GM21515 (cell line): ENCODE results near the gene SH3BP5L.
A peak's percentile ranks its signal among the peaks of the same experiment; 100 is the strongest.
"Not testable (repeated sequence)": the region's sequence is repeated elsewhere in the genome, so short reads cannot be mapped to it uniquely, and the experiment has no call there.

Experiments used
- ATAC-seq: cut with Tn5 transposase; IDR thresholded peaks from one replicate; pipeline ENCODE4 v1.9.1; 2021; ENCODE audit not compliant: unreplicated experiment

The SH3BP5L gene

DNA sequence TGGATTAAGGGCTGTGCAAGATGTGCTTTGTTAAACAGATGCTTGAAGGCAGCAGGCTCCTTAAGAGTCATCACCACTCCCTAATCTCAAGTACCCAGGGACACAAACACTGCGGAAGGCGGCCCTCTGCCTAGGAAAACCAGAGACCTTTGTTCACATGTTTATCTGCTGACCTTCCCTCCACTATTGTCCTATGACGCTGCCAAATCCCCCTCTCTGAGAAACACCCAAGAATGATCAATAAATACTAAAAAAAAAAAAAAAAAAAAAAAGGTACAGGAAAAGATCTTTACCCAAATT is 5.0 kb upstream of the SH3BP5L start:
- not testable (repeated sequence) for ATAC-seq

DNA sequence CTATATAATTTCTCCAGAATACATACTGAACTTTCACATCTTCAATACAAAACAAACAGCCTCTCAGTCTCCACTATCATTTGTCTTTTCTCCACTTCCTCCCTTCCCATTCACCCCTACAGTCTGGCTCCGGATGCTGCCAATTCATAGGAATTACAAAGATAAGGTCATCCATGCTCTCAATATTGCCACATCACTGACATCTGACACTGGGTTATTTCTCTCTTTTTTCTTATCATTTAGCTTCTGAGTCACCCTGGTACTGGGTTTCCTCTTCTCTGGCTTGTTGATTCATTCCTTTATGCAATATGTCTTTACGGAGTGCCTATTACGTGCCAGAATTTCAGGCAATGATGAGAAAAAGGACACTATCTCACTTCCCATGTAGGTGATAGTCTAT is 3.1 kb upstream of the SH3BP5L start:
- no peak for ATAC-seq

- peak; percentile 12 for ATAC-seq
Measured at GRCh38 chr1:248825573-248825908, 174 bp downstream of the SH3BP5L start.

DNA sequence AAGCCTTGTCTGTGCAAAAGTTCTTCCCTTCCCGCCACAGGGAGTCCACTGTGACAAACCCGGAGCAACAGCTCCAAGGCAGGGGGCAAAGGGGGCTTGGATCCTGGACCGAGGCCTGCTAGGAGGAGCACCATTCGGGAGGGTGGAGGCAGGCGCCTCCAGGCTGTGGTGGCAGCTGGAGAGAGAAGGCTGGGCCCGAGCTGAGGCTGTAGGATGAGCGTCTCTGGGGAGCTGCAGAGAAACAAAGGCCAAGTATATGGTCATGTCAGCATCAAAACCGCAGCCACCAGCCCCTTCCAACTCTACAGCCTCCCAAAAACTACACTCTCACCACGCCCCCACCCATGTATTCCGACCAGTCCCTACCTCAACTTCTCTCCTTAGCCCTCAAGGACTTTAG is 579 bp downstream of the SH3BP5L start:
- ATAC-seq: no peak

GRCh38 chr1:248824701-248825100 is 1.0 kb downstream of the SH3BP5L start:
- ATAC-seq: no peak

DNA sequence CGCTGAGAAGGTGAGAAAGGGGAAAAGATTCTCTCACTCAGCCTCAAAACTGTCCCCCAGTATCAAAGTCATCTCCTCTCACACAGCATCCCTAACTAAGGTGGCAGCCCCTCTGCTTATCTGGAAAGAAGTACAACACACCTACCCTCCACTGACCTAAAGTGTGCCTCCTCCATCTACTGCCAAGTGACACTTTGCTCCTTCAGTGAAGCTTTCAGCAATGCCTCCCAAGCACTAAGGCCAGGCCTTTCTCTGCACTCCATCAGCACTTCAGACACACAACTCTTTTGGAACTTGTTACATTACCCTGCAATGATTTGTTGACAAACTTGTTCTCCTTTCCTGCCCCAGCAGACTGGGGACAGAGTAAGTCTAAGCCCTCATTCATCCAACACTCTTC is 1.4 kb downstream of the SH3BP5L start:
- no peak for ATAC-seq

GRCh38 chr1:248823517-248824001 is 2.2 kb downstream of the SH3BP5L start:
- ATAC-seq: no peak

DNA sequence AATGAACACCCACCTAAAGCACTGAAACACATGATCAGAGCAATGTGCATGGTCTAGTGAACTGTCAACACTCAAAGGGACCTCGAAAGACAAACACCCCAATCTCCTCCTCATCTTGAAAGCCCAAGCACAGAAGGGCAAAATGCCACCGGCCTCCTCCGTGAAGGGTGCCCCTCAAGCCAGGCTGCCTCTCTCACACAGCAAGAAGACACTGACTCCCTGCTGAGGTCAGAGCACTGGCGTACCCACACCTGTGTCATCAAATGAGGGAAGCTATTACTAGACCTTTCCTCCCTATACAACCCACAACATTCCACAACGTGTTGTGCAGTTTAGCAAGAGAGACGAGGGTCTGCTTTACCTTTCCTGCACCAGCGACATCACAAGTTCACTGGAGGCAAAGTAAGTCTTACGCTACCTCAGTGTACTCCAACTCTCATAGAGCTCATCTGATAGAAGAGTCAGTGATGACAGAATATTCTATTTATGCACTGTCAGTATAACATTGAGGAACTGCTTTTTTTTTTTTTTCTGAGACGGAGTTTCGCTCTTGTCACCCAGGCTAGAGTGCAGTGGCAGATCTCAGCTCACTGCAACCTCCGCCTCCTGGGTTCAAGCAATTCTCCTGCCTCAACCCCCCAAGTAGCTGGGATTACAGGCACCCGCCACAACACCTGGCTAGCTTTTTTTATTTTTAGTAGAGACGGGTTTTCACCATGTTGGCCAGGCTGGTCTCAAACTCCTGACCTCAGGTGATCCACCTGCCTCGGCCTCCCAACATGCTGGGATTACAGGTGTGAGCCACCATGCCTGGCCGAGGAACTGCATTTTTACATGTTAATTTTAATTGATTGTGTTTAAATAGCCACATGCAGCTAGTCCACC is 3.3 kb downstream of the SH3BP5L start:
- peak; percentile 28 for ATAC-seq

- ATAC-seq: no peak
Measured at GRCh38 chr1:248821641-248822040, 4.1 kb downstream of the SH3BP5L start.

DNA sequence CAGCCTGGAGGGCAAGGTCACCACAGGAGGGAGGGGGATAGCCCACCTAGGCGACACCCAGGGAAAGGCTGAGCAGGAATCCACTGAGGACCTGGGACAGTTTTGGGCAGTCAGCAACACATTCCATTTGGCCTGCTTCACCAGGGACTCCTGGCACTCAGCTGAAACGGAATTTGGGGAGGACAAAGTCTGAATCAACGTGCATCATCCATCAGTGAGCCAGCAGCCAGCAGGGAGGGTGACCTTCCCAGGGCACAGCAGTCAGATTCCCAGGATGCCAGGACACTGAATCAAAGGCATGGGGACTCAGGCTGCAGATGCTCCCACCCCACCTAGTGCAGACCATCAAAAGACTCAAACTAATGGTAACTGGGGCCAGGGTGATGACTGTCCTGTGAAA is 4.6 kb downstream of the SH3BP5L start:
- no peak for ATAC-seq

GRCh38 chr1:248820041-248820585 is 5.6 kb downstream of the SH3BP5L start:
- no peak for ATAC-seq

DNA sequence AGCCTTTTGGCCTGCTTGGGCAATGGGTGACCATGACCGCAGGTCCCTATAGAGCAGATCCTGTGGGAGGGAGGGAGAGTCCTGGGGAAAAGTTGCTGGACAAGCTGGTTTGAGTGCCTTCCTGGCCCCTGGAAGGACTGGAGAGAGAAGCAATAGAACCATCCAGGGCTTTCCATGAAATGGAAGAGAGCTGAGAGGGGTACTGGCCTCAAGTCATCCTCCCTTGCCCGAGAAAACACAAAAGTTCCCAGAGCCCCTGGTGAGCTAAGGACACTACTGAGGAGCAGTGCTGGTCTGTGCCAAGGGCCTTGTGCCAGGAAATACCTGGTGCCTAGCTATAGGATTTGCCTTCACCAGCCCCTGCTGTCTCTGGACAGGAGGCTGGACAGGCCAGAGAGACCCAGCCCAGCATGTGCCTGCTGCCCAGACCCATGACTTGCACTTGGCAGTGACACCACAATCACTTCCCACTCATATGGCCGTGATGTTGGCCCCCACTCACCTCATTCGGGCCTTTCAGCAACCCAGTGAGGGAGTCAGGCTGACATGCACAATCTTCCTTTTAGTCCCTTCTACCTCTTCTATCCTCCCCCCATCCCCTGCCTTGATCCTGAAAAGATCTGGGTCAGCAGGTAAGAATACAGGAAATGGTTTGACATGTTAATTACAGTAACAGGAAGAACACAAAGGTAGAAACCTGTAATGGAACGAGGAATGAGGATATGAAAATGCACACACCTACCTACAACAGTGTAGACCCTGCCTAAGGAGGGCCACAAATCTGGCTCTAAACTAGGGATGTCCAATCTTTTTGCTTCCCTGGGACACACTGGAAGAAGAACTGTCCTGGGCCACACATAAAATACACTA is 7.0 kb downstream of the SH3BP5L start:
- ATAC-seq: no peak

DNA sequence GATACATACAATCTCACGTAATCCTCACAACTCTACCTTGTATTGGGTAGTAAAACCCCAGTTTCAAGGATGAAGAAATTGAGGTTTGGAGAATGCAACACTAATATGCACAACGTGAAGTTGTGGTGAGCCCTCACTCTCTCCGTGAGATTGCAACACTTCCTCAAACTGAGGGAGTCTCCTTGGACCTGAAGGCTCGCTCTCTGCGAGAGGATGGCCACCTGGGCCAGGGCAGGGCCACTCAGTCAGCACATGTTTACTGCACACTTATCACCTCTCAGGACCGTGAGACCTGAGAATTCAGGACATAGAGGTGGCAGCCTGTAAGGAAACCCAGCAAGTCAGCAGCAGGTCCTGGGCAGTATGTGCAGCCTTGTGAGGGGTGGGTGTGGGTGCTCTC is 8.7 kb downstream of the SH3BP5L start:
- no peak for ATAC-seq

GRCh38 chr1:248816042-248816851 is 9.5 kb downstream of the SH3BP5L start:
- ATAC-seq: no peak

DNA sequence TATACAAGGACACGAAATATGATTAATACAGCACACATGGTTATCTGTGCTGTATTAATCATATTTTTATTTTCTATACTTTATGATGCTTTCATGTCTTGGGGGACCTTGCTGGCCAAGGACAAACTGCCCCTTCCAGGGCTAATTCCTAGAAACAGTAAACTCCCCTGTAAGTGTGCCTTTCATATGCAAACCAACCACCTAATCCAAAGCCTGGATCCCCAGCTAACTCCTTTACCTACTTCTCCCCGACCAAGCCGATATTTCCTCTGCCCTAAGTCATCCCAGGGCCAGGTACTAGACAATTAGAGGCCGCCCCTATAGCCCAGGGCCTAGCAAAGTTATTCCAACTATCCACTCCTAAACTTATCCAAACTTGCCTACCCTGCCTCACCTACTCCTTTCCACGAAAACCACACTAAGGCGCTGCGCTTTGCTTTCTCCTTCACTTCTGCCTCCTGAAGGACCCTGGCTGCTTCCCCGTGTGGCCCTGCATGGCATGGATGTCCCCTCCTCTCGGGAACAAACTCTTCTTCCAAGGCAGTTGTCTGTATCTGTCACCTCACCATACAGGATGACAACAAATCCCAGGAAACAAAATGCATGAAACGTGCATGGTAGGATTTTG is 10.2 kb downstream of the SH3BP5L start:
- no peak for ATAC-seq

DNA sequence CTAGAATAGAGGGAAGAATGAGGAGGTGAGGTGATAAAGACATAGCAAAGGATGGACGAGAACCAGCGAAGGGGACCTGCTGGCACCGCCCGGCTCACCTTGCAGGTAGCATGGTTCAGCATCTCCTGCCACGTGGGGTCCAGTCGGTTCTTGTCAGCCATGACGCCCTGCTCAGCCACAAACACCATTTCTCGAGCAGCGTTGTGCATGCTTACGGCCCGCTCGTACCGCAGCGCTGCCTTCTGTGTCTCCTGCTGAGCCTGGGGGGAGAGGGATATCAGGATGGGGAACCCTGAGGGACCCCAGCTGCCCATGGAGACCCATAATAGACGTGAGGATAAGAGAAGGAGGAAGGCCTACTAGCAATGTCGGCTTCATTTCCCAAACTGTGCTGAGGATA is 11.4 kb downstream of the SH3BP5L start:
- ATAC-seq: no peak

GRCh38 chr1:248813546-248813945 is 12.2 kb downstream of the SH3BP5L start:
- ATAC-seq: no peak

DNA sequence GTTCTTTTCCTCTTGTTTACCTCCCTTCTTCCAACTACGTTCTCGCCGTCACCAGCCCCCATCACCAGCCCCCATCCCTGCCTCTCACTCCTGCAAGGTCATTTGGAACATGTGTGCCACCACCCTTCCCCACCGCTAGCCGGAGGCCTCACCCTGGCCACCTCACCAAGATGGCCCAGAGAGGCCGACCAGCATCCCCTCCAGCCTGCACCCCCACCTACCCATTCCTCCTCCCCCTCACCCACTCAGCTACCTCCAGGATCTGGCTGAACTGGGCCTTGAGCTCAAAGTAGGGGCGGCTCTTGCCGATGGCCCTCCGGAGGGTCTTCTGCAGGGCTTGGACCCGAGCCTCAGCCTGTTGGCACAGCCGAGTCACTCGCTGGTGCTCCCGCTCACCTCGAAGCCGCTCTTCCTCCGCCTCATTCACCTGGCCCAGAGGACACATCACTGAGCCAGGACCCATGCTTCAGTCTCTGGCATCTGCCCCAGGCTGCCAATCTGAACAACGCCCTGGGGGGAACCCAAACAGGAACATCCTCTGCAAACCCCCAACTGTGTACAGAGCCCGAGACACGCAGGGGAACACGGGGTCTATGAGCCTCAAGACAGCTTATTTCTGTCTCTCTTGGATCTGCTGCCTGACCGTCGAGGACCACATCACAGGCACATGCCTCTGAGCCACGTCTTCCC is 12.8 kb downstream of the SH3BP5L start:
- no peak for ATAC-seq

DNA sequence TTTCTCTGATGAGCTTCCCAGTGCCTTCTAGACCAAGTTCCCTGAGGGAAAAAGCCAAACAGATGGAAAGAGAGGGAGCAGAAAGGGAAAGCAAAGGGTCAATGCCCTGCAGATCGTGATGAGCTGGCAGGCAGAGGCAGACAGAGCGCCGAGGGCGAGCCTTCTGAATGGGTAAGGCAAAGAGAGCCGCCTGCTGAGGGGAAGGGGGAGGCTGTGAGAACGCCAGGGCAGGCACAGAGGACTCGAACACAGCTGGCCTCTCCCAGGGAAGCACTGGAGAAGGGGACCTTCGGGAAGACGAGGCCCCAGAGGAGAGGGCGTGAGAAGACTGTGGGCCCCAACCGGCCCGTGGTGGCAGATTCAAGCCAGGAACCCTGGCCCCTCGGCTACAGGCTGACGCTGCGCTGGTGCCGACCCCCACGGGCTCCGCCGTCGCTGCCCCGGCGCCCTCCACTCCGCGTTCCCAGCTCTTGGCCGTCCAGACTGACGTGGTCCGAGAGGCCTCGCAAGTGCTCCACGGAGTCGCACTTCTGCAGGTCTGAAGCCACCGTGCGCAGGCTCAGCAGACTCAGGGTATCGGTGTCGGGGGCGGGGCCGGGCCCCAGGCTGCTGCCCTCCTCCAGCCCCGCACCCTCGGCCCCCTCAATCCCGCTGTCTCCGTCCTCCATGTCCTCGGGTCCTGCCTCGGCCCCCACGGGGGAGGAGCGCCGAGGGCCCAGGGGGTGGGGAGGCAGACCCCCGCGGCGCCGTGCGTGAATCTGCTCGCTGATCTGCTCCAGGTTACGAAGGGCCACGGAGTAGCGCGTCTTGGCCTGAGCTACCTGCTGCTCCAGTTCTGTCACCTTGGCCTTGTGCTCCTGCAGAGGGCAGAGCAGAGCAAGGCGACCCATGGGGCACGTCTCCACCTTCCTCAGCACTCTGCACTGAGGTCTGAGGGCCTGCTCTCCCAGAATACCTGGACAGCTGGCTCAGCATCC is 13.9 kb downstream of the SH3BP5L start:
- ATAC-seq: no peak
